HEK293 (cell line): ENCODE measurements around the gene LRP10.

Experiments used
- BCL11B ChIP-seq: fragments of 450-650 bp; formaldehyde crosslinking; IDR thresholded peaks from 2 replicates; pipeline ENCODE4 v1.5.1; 2016; ENCODE audit warnings: low read depth, missing biosample characterization, missing genetic modification characterization
- GFI1B ChIP-seq: fragments of 450-650 bp; formaldehyde crosslinking; IDR thresholded peaks from 2 replicates; pipeline ENCODE4 v1.5.1; 2016; ENCODE audit warnings: missing biosample characterization, missing genetic modification characterization
- KLF1 ChIP-seq: fragments of 450-650 bp; formaldehyde crosslinking; IDR thresholded peaks from 2 replicates; pipeline ENCODE4 v1.5.1; 2016; ENCODE audit warnings: missing biosample characterization, missing genetic modification characterization
- SCRT1 ChIP-seq: fragments of 450-650 bp; formaldehyde crosslinking; IDR thresholded peaks from 2 replicates; pipeline ENCODE4 v1.5.1; 2016; ENCODE audit warnings: missing biosample characterization, missing genetic modification characterization, borderline replicate concordance
- SETDB1 ChIP-seq: IDR thresholded peaks from one replicate; pipeline ENCODE4 v1.6.1; 2017; ENCODE audit warnings: mild to moderate bottlenecking, low read length, moderate library complexity, mixed read lengths; ENCODE audit not compliant: insufficient read length
- SP7 ChIP-seq: fragments of 450-650 bp; formaldehyde crosslinking; IDR thresholded peaks from 2 replicates; pipeline ENCODE4 v1.5.1; 2016; ENCODE audit warnings: missing biosample characterization, missing genetic modification characterization
- ZBTB48 ChIP-seq: fragments of 450-650 bp; formaldehyde crosslinking; IDR thresholded peaks from 2 replicates; pipeline ENCODE4 v1.5.1; 2016; ENCODE audit warnings: missing biosample characterization, missing genetic modification characterization
- ZFP41 ChIP-seq: fragments of 450-650 bp; formaldehyde crosslinking; IDR thresholded peaks from 2 replicates; pipeline ENCODE4 v1.5.1; 2016; ENCODE audit warnings: missing biosample characterization, missing genetic modification characterization, borderline replicate concordance
- ZNF10 ChIP-seq: fragments of 450-650 bp; formaldehyde crosslinking; IDR thresholded peaks from 2 replicates; pipeline ENCODE4 v1.5.1; 2017; ENCODE audit warnings: missing biosample characterization, missing genetic modification characterization
- ZNF157 ChIP-seq: fragments of 450-650 bp; formaldehyde crosslinking; IDR thresholded peaks from 2 replicates; pipeline ENCODE4 v1.5.1; 2016; ENCODE audit warnings: missing biosample characterization, missing genetic modification characterization
- ZNF23 ChIP-seq: fragments of 450-650 bp; formaldehyde crosslinking; IDR thresholded peaks from 2 replicates; pipeline ENCODE4 v1.5.1; 2016; ENCODE audit warnings: missing biosample characterization, missing genetic modification characterization, borderline replicate concordance
- ZNF248 ChIP-seq: fragments of 450-650 bp; formaldehyde crosslinking; IDR thresholded peaks from 2 replicates; pipeline ENCODE4 v1.5.1; 2017; ENCODE audit warnings: missing biosample characterization, missing genetic modification characterization
- ZNF274 ChIP-seq, 2 experiments: fragments of 200-500 bp in 1 of 2; fragments of 450-650 bp in 1 of 2; sonication (Bioruptor generic) in 1 of 2; formaldehyde crosslinking in 1 of 2; IDR thresholded peaks; 2 replicates each; pipeline versions ENCODE4 v1.5.1 to v1.6.1; 2014 to 2016; ENCODE audit warnings: borderline replicate concordance in 1 of 2, inconsistent platforms in 1 of 2, low read length in 1 of 2, missing biosample characterization in 1 of 2, missing genetic modification characterization in 1 of 2
- ZNF311 ChIP-seq: fragments of 450-650 bp; formaldehyde crosslinking; IDR thresholded peaks from 2 replicates; pipeline ENCODE4 v1.5.1; 2017; ENCODE audit warnings: missing biosample characterization, missing genetic modification characterization, borderline replicate concordance
- ZNF391 ChIP-seq: fragments of 450-650 bp; formaldehyde crosslinking; IDR thresholded peaks from 2 replicates; pipeline ENCODE4 v1.5.1; 2016; ENCODE audit warnings: low read depth, missing biosample characterization, missing genetic modification characterization, borderline replicate concordance
- ZNF48 ChIP-seq: fragments of 450-650 bp; formaldehyde crosslinking; IDR thresholded peaks from 2 replicates; pipeline ENCODE4 v1.5.1; 2016; ENCODE audit warnings: missing biosample characterization, missing genetic modification characterization
- ZNF521 ChIP-seq: fragments of 450-650 bp; formaldehyde crosslinking; IDR thresholded peaks from 2 replicates; pipeline ENCODE4 v1.5.1; 2017; ENCODE audit warnings: missing biosample characterization, mild to moderate bottlenecking, missing genetic modification characterization
- ZNF626 ChIP-seq: fragments of 450-650 bp; sonication (Bioruptor Pico); formaldehyde crosslinking; IDR thresholded peaks from 2 replicates; pipeline ENCODE4 v1.5.1; 2018; ENCODE audit warnings: missing biosample characterization, missing genetic modification characterization, inconsistent platforms
- ZNF664 ChIP-seq: fragments of 450-650 bp; formaldehyde crosslinking; IDR thresholded peaks from 2 replicates; pipeline ENCODE4 v1.5.1; 2016; ENCODE audit warnings: missing biosample characterization, missing genetic modification characterization
- ZNF785 ChIP-seq: fragments of 450-650 bp; formaldehyde crosslinking; IDR thresholded peaks from 2 replicates; pipeline ENCODE4 v1.5.1; 2016; ENCODE audit warnings: missing biosample characterization, missing genetic modification characterization
- ZNF837 ChIP-seq: fragments of 450-650 bp; formaldehyde crosslinking; IDR thresholded peaks from 2 replicates; pipeline ENCODE4 v1.5.1; 2016; ENCODE audit warnings: missing biosample characterization, missing genetic modification characterization
- ZXDB ChIP-seq: fragments of 450-650 bp; formaldehyde crosslinking; IDR thresholded peaks from 2 replicates; pipeline ENCODE4 v1.5.1; 2016; ENCODE audit warnings: missing biosample characterization, missing genetic modification characterization
- TF ChIP-seq, protein P1 (sequence below): fragments of 450-650 bp; formaldehyde crosslinking; IDR thresholded peaks from 2 replicates; pipeline ENCODE4 v1.5.1; 2016; ENCODE audit warnings: missing biosample characterization, missing genetic modification characterization
- TF ChIP-seq, protein P2 (sequence below): fragments of 450-650 bp; formaldehyde crosslinking; IDR thresholded peaks from 2 replicates; pipeline ENCODE4 v1.5.1; 2016; ENCODE audit warnings: missing biosample characterization, missing genetic modification characterization
- TF ChIP-seq, protein P3 (sequence below): fragments of 450-650 bp; formaldehyde crosslinking; IDR thresholded peaks from 2 replicates; pipeline ENCODE4 v1.5.1; 2017; ENCODE audit warnings: missing biosample characterization, missing genetic modification characterization
- TF ChIP-seq, protein P4 (sequence below): fragments of 450-650 bp; formaldehyde crosslinking; IDR thresholded peaks from 2 replicates; pipeline ENCODE4 v1.5.1; 2016; ENCODE audit warnings: missing biosample characterization, missing genetic modification characterization
- TF ChIP-seq, protein P5 (sequence below): fragments of 450-650 bp; IDR thresholded peaks from 2 replicates; pipeline ENCODE4 v1.5.1; 2018; ENCODE audit warnings: missing biosample characterization, missing genetic modification characterization

The LRP10 gene

DNA sequence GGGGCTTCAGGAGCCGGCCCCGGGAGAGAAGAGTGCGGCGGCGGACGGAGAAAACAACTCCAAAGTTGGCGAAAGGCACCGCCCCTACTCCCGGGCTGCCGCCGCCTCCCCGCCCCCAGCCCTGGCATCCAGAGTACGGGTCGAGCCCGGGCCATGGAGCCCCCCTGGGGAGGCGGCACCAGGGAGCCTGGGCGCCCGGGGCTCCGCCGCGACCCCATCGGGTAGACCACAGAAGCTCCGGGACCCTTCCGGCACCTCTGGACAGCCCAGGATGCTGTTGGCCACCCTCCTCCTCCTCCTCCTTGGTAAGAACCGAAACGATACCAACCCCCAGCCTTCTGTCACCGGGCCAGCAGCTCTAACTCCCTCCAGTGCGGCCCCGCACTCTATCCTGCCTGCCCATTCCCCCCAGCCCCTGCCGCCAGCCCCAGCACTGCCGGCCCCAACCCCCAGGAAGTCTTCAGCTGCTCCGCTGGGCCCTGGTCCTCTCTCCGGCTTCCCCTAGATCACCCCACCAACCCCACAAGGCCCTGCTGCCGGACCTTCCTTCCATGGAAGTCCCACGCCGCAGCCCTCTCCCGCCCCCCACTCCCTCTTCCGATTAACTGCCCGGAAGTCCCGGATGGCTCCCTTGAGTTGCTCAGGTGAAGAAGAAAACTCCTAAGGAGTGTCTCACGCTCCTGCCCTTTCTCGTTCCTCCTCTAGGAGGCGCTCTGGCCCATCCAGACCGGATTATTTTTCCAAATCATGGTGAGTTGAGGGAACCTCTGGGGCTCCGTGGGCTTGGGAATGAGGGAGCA lies 693 bp downstream of the LRP10 start (continued):
- TF ChIP-seq ZNF626 = no peak
- TF ChIP-seq ZNF48 (tag by site-specific recombination) = no peak
- no peak for TF ChIP-seq ZNF785 (tag by site-specific recombination)
- no peak for TF ChIP-seq ZNF664
- TF ChIP-seq ZFP41 = no peak
- no peak for TF ChIP-seq ZNF23 (tag by site-specific recombination)
- TF ChIP-seq ZXDB (tag by site-specific recombination) = peak; percentile 10
- no peak for TF ChIP-seq KLF1 (tag by site-specific recombination)
- TF ChIP-seq ZNF837 (tag by site-specific recombination) = no peak
- TF ChIP-seq, protein P1, sequence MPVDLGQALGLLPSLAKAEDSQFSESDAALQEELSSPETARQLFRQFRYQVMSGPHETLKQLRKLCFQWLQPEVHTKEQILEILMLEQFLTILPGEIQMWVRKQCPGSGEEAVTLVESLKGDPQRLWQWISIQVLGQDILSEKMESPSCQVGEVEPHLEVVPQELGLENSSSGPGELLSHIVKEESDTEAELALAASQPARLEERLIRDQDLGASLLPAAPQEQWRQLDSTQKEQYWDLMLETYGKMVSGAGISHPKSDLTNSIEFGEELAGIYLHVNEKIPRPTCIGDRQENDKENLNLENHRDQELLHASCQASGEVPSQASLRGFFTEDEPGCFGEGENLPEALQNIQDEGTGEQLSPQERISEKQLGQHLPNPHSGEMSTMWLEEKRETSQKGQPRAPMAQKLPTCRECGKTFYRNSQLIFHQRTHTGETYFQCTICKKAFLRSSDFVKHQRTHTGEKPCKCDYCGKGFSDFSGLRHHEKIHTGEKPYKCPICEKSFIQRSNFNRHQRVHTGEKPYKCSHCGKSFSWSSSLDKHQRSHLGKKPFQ (tag by site-specific recombination) = no peak
- TF ChIP-seq, protein P2, sequence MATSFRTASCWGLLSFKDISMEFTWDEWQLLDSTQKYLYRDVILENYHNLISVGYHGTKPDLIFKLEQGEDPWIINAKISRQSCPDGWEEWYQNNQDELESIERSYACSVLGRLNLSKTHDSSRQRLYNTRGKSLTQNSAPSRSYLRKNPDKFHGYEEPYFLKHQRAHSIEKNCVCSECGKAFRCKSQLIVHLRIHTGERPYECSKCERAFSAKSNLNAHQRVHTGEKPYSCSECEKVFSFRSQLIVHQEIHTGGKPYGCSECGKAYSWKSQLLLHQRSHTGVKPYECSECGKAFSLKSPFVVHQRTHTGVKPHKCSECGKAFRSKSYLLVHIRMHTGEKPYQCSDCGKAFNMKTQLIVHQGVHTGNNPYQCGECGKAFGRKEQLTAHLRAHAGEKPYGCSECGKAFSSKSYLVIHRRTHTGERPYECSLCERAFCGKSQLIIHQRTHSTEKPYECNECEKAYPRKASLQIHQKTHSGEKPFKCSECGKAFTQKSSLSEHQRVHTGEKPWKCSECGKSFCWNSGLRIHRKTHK = no peak
- TF ChIP-seq SCRT1 = no peak
- no peak for TF ChIP-seq ZNF274 (IDR thresholded peaks at IDR 0.05; ENCODE audit: low read length)
- TF ChIP-seq ZNF274 (tag by site-specific recombination; IDR thresholded peaks at IDR 0.05; ENCODE audit: borderline replicate concordance) = no peak
- TF ChIP-seq ZNF157 (tag by site-specific recombination) = no peak
- peak; percentile 59 for TF ChIP-seq ZBTB48 (tag by site-specific recombination)
- TF ChIP-seq ZNF10 = peak; percentile 92
- TF ChIP-seq BCL11B (tag by site-specific recombination) = no peak
- TF ChIP-seq, protein P3, sequence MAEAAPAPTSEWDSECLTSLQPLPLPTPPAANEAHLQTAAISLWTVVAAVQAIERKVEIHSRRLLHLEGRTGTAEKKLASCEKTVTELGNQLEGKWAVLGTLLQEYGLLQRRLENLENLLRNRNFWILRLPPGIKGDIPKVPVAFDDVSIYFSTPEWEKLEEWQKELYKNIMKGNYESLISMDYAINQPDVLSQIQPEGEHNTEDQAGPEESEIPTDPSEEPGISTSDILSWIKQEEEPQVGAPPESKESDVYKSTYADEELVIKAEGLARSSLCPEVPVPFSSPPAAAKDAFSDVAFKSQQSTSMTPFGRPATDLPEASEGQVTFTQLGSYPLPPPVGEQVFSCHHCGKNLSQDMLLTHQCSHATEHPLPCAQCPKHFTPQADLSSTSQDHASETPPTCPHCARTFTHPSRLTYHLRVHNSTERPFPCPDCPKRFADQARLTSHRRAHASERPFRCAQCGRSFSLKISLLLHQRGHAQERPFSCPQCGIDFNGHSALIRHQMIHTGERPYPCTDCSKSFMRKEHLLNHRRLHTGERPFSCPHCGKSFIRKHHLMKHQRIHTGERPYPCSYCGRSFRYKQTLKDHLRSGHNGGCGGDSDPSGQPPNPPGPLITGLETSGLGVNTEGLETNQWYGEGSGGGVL (tag by site-specific recombination) = peak; percentile 53
- TF ChIP-seq GFI1B = no peak
- TF ChIP-seq SP7 = peak; percentile 15; the same call in 1 of the 2 replicates
- no peak for TF ChIP-seq ZNF391 (tag by site-specific recombination)
- TF ChIP-seq, protein P4, sequence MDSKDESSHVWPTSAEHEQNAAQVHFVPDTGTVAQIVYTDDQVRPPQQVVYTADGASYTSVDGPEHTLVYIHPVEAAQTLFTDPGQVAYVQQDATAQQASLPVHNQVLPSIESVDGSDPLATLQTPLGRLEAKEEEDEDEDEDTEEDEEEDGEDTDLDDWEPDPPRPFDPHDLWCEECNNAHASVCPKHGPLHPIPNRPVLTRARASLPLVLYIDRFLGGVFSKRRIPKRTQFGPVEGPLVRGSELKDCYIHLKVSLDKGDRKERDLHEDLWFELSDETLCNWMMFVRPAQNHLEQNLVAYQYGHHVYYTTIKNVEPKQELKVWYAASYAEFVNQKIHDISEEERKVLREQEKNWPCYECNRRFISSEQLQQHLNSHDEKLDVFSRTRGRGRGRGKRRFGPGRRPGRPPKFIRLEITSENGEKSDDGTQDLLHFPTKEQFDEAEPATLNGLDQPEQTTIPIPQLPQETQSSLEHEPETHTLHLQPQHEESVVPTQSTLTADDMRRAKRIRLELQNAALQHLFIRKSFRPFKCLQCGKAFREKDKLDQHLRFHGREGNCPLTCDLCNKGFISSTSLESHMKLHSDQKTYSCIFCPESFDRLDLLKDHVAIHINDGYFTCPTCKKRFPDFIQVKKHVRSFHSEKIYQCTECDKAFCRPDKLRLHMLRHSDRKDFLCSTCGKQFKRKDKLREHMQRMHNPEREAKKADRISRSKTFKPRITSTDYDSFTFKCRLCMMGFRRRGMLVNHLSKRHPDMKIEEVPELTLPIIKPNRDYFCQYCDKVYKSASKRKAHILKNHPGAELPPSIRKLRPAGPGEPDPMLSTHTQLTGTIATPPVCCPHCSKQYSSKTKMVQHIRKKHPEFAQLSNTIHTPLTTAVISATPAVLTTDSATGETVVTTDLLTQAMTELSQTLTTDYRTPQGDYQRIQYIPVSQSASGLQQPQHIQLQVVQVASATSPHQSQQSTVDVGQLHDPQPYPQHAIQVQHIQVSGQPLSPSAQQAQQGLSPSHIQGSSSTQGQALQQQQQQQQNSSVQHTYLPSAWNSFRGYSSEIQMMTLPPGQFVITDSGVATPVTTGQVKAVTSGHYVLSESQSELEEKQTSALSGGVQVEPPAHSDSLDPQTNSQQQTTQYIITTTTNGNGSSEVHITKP (tag by site-specific recombination) = no peak
- TF ChIP-seq ZNF248 (tag by site-specific recombination) = no peak
- TF ChIP-seq SETDB1 = no peak
- TF ChIP-seq, protein P5, sequence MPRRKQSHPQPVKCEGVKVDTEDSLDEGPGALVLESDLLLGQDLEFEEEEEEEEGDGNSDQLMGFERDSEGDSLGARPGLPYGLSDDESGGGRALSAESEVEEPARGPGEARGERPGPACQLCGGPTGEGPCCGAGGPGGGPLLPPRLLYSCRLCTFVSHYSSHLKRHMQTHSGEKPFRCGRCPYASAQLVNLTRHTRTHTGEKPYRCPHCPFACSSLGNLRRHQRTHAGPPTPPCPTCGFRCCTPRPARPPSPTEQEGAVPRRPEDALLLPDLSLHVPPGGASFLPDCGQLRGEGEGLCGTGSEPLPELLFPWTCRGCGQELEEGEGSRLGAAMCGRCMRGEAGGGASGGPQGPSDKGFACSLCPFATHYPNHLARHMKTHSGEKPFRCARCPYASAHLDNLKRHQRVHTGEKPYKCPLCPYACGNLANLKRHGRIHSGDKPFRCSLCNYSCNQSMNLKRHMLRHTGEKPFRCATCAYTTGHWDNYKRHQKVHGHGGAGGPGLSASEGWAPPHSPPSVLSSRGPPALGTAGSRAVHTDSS (tag by site-specific recombination) = peak; percentile 69
- no peak for TF ChIP-seq ZNF521 (tag by site-specific recombination)
- TF ChIP-seq ZNF311 = no peak
